GM20000 (cell line): ENCODE measurements around the gene METTL17.

Source experiments
- DNase-seq: peaks from one replicate; pipeline ENCODE4 v3.0.0; 2012; ENCODE audit warnings: low spot score
- TF ChIP-seq, protein P1 (sequence below): IDR thresholded peaks from 2 replicates; pipeline ENCODE4 v1.5.1; 2012; ENCODE audit warnings: mild to moderate bottlenecking, control low read depth; ENCODE audit errors: extremely low read depth, missing control alignments

METTL17 gene

DNA sequence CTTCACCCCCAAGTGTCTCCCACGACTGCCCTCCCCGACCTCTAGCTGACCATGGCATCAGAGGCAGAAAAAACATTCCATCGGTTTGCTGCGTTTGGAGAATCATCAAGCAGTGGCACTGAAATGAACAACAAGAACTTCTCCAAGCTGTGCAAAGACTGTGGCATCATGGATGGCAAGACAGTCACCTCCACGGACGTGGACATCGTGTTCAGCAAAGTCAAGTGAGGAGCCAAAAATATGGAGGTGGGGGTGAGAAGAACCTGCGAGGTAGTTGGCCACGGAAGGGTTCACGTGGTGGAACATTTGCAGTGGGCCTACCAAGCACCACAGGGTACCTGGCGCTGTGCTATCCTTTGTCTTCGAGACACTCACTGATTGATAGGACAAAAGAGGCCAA is 40.8 kb downstream of the METTL17 start:
- no peak for DNase-seq
- TF ChIP-seq, protein P1, sequence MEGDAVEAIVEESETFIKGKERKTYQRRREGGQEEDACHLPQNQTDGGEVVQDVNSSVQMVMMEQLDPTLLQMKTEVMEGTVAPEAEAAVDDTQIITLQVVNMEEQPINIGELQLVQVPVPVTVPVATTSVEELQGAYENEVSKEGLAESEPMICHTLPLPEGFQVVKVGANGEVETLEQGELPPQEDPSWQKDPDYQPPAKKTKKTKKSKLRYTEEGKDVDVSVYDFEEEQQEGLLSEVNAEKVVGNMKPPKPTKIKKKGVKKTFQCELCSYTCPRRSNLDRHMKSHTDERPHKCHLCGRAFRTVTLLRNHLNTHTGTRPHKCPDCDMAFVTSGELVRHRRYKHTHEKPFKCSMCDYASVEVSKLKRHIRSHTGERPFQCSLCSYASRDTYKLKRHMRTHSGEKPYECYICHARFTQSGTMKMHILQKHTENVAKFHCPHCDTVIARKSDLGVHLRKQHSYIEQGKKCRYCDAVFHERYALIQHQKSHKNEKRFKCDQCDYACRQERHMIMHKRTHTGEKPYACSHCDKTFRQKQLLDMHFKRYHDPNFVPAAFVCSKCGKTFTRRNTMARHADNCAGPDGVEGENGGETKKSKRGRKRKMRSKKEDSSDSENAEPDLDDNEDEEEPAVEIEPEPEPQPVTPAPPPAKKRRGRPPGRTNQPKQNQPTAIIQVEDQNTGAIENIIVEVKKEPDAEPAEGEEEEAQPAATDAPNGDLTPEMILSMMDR, result no peak

DNA sequence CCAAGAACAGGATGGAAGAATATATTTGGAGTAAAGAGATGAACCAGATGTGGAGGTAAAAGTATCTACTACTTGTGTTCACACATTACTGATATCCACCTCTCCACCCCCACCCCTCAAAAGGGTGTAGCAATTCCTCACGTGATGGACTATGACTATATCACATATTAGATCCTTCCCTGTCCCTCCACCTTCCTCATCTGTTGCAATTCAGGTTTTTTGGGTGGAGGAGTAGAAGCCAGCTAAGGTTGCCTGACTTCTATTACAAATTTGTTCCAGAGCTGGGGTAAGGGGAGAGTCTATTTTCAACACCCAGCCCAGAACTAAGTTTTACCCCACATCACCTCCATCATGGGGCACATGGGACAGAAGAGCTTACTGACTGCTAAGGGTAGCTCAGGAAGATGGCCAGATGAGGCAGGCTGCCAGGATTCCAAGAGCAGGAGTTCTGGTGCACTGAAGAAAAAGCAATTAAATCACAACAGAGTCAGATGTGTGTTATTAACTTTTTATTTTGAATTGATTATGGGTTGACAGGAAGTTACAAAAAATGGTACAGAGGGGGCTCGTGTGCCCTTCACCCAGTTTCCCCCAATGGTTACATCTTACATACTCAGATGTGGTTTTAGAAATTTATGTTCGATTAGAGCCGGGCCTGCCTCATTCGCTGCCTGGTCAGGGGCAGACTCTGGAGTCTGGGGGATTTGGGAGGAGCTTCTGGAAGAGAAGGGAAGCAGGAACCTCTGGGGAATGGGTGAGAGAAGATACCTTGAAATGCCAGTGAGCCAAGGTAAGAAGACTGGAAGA is 42.7 kb downstream of the METTL17 start:
- no peak for DNase-seq
- TF ChIP-seq, protein P1, result no peak

DNA sequence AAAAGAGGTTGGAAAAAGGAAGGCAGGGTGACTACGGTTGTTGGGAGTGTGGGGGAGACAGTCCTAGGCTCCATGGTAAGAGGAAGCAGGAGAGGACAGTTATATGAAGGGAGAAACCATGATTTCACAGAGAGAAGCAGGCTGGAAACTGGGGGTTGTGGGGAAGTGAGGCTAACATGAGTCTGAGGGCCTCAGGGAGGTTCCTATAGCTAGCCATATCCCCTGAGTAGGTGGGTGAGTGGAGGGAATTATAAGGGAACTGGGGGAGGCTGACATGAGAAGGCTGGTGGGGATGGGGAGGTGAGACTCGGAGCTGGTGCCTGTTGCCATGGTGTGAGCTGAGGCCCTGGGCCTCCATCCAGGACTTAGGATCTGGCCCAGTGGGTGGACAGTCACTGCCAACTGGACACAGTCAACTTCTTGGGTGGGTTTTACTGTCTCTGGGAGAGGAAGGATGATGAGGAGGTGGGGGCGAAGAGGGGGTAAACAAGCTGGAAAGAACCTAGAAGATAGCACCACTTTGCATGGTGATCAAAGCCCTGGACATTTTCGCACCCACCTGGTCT is 43.4 kb downstream of the METTL17 start:
- DNase-seq, result no peak
- TF ChIP-seq, protein P1, result no peak

DNA sequence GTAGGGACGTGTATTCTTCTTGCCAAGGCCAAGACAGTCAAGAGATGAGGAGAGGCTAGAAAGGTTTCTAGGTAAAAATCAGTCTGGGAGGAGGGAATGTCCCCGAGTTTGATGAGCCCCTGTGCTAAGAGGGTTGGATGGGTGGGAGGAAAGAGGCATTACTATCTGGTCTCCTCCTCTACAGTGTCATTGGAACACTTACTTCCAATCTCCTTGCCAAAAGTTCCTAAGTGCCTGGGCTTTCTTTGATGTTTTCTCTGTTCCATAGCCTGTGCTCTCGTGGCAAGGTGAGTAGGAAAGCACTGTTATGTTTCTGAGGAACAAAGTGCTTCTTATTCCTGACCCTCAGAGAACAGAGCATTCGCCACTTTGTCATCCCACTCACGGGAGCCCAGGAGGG is 44.9 kb downstream of the METTL17 start, which contains the start of gene RNASE13:
TSS of gene RNASE13 (minus strand) at position 101 of the 400 bp plus-strand sequence. CDS start 519 bp downstream, outside the sequence.
- no peak for DNase-seq

DNA sequence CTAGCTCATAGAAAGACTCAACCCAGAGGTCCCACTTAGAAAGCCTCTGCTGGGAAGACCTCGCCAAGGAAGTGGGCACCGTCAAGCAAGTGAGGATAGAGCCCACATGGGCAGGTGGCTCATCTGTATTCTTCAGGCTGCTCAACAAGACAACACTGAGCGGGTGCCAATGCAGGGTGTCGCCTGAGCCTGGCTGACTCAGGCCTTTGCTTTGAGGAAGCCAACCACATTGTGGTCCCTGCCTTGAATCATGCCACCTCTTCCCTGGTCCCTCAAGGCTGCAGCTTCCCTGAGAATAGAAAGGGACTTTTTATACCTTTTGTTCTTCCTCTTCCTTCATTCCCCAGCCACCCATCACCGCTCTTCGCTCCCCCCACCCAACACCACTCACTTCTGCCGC is 47.0 kb downstream of the METTL17 start:
- TF ChIP-seq, protein P1, result no peak
- DNase-seq, result no peak

More for the DNA sequence above, 44.9 kb downstream of the METTL17 start, which contains the start of gene RNASE13:
- TF ChIP-seq, protein P1, result no peak

DNA sequence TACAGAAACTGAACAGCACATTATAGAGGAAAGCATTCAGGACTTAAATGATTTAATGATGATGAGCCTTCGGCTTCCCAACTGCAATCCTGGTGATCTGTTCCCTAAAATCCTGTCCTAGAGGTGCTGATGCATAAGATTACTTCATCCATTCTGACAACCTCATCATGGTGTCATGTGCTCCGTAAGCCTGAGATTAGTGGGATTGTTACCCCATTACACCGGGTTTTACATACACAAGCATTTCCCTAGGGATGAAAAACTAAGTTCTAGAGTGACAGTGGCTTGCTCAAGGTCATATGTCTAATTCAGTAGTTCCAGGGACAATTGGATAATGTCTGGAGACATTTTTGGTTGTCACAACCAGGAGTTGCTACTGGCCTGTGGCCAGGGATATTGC is 47.4 kb downstream of the METTL17 start:
- TF ChIP-seq, protein P1, result no peak
- no peak for DNase-seq

DNA sequence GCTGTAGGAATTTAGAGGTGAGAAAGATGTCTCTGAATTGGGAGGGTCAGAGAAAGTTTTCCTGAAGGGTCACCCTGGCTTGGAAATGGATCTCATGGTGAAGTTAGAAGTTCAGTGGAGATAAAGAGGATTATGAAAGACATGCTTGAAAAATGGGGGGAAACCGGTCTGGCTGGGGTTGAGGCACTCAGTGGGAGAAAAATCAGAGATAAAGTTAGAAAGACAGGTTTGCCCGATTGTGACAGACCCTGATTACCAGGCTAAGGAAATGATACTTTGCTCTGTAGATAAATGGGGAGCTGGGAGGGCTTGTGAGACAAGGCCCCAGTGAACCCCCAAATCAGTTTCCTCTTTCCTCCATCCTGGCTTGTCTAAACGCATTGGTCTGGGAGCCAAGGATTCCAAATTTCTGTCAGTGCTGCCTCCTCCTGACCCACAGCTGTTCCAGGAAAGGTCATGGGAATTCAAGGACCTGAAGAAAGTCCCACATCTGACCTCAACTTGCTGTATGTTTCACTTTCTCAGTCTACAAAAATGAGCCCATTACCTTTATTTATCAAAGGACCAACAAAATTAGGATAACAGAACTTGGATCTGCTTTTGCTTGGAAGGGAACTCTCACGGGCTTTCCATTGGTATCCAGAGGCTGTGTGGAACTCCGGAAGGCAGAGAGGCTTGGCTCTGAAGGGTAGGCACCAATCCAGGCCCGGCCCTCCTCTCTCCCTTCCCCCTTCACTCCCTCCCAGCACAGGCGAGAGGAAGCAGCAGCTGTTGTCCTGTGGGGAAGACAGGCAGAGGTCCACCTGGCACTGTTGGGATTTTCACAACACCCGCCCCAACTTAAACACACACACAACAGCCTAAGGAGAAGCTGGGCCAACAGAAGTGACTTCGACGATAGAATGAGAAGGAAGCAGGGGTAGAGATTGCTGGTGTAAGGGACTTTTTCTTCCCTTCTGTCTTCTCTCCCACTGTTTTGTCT is 49.0 kb downstream of the METTL17 start:
- no peak for DNase-seq
- TF ChIP-seq, protein P1, result no peak
